Measurements from ENCODE around the gene APBA1.
"Not testable (repeated sequence)": the region's sequence is repeated elsewhere in the genome, so short reads cannot be mapped to it uniquely, and the experiment has no call there.

APBA1 gene

DNA sequence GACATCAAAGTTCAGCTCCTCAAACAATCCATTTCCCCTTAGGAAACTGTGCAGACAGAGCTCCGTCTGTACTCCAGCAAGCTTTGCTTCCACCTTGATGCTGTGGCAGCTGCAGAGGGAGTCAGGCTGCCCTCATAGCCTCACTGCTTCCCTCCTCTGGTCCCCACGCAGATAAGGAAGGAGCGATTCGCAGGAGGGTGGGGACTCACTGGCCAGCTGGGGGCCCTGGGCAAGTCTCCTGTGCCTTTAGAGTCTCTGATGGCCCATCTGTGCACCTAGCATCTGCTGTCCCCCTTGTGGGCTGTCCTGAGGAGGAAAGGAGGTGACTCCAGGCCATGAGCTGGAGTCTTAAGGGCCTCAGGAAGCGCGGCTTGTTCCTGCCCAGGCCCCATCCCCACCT, 225.7 kb downstream of the APBA1 start:
- no peak for TF ChIP-seq CTCF (IDR thresholded peaks at IDR 0.05; ENCODE audit: insufficient read depth, low read depth, low read length, missing control alignments)
- no peak for DNase-seq (ENCODE audit: low read depth)
- no peak overlapping the region for H3K4me3 ChIP-seq (ENCODE audit: low read depth, low read length)

DNA sequence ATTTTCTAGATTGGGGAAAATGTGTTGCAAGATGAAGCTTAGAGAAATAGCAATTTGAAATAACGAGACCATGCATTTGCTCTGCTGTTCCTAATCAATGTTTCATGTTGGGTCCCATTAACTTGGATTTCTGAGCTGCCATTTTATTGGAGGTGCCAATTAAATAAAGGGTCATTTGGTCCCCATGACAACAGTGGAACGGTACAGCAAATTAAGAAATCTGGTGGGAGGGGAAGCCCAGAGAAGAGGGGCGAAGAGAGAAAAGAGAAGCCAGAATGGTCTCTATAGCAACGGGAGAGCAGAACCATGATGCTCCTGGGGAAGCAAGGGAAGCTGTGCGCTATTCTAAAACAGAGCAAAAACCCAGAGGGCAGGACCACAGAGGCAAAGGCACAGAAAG, 226.9 kb downstream of the APBA1 start:
- DNase-seq (ENCODE audit: low read depth) = no peak
- H3K4me3 ChIP-seq (ENCODE audit: low read depth, low read length) = no peak overlapping the region
- TF ChIP-seq CTCF (IDR thresholded peaks at IDR 0.05; ENCODE audit: insufficient read depth, low read depth, low read length, missing control alignments) = no peak

GRCh38 chr9:69444791-69445190, 227.4 kb downstream of the APBA1 start:
- no peak for DNase-seq (ENCODE audit: low read depth)
- H3K4me3 ChIP-seq (ENCODE audit: low read depth, low read length) = no peak overlapping the region
- no peak for TF ChIP-seq CTCF (IDR thresholded peaks at IDR 0.05; ENCODE audit: insufficient read depth, low read depth, low read length, missing control alignments)

DNA sequence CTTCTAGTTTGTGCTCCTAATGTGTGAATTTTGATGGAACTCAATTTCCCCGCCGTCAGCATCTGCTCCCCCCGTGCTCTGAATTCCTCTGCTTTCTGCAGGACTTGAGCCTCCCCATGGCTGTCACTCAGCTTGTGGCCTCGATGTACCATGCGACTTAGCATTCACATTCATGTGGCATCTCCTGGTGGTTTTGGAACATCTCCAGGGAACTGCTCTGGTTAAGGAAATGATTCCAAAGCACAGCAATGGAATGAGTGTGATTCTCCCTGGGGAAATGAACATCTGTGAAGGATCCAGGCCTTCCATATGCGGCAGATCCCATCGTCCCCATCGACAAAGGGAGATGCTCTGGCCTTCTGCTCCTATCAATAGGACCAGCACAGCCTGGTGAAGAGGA, 228.2 kb downstream of the APBA1 start:
- TF ChIP-seq CTCF (IDR thresholded peaks at IDR 0.05; ENCODE audit: insufficient read depth, low read depth, low read length, missing control alignments) = no peak
- no peak overlapping the region for H3K4me3 ChIP-seq (ENCODE audit: low read depth, low read length)
- DNase-seq (ENCODE audit: low read depth) = no peak

DNA sequence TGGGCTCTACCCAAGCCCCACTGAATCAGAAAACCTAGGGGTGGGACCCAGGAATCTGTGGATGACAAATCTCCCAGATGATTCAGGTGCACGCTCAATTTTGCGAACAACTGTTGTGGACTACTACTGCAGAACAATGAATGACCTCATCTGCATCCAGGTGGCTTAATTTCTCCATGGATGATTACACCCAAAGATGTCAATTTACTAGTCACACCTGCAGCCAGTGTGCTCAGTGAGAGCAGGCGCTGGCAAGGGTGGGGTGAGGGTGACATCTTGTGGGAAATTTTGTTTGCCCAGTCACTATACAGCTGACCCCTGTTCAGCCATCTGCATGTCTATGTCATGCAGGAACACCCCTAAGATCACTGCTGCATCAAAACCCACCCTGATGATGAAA, 229.0 kb downstream of the APBA1 start:
- DNase-seq (ENCODE audit: low read depth) = no peak
- H3K4me3 ChIP-seq (ENCODE audit: low read depth, low read length) = no peak overlapping the region
- TF ChIP-seq CTCF (IDR thresholded peaks at IDR 0.05; ENCODE audit: insufficient read depth, low read depth, low read length, missing control alignments) = no peak

DNA sequence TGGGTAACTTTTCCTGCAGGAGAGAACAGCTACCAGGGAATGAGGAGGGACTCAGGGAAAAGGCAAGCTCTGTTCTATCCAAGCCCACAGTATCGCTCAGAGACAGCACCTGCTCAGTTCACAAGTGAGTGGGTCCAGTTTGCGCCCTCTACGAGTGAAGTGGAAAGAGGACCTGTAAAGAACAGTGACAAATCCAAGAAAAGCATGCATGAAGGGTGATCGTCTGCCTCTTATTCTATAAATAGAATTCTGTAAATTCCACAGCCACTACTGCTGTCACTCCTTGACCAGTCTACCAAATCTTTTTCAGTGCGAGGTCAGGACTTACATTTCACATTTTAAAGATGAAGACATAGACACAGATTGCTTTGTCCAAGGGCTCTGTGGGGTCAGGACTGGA, 229.7 kb downstream of the APBA1 start:
- H3K4me3 ChIP-seq (ENCODE audit: low read depth, low read length) = no peak overlapping the region
- TF ChIP-seq CTCF (IDR thresholded peaks at IDR 0.05; ENCODE audit: insufficient read depth, low read depth, low read length, missing control alignments) = no peak
- no peak for DNase-seq (ENCODE audit: low read depth)

GRCh38 chr9:69440254-69440955, 231.8 kb downstream of the APBA1 start:
- H3K4me3 ChIP-seq (ENCODE audit: low read depth, low read length); DNase-seq (ENCODE audit: low read depth): not testable (repeated sequence)

- DNase-seq (ENCODE audit: low read depth); H3K4me3 ChIP-seq (ENCODE audit: low read depth, low read length): not testable (repeated sequence)
These were observed 232.5 kb downstream of the APBA1 start for GRCh38 chr9:69439654-69440053.

All from GM12865 (cell line).